Fibroblast of skin of back (primary cell): ENCODE data around the gene IYD.
A peak's percentile ranks its signal among the peaks of the same experiment; 100 is the strongest.

Source experiments
- DNase-seq: peaks from one replicate; pipeline ENCODE4 v3.0.0-alpha.2; 2013

IYD gene

DNA sequence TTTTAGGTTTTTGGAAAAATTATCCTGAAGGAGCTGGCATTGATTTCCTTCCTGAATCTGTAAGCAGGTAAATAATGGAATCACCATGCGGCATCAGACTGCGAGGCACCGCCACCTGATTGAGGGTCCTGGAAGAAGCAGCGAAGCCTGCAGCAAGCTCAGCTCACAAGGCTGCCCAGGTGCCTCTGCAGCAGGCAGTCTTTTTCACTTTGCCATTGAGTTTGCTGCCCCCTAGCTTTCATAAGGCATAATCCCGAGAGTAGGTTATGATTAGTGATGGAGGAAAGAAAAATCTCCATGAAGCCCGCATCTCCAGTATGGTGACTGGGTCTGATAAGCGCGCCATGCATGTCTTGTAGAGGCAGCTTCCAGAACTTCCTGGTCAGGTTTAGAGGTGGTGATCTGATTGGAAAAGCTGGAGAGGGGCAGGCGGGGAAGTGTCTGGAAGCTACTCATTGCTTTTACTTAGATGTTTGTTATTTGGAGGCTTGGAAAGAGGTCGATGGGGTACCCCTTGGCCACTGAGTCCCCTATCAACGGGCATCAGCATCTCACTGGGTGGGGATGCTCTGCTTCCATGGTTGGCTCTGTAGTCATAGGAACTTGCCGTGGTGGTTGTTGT lies 26.7 kb downstream of the IYD start:
- peak; percentile 67 for DNase-seq

DNA sequence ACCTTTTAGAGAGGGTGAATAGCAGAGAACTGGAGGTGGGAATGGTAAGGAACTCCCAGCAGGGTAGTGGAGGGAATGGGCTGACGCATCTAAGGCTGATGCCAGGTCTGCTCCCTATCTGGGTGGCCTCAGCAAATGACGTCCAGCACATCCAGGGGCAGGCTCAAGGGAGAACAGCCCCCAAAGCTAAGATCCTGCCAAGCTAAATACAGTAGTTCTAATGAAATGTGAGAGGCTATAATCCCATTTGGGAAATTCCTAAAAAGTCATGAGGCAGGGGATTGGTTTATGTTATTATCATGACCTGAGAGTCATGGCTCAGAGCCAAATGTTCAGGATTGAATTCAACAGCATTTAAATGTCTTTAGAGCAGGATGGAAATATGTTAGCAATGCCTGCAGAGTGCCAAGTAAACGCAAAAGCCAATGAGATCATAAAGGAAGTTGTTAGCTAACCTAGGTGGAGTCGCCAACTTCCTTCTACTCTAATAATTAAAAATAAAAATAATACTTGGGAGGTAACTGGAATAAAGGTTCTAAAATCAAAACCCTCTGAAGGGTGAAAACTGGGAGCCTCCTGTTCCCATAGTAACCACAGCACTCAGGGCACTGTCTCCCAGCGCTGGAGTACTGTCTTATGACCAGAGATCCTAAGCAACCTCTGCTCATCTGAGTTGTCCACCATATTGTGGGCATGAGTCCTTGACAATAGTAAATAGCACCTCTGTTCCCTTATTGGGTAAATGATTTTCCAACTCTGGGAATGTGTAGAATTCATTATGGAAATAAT lies 34.8 kb downstream of the IYD start:
- peak; percentile 97 for DNase-seq

DNA sequence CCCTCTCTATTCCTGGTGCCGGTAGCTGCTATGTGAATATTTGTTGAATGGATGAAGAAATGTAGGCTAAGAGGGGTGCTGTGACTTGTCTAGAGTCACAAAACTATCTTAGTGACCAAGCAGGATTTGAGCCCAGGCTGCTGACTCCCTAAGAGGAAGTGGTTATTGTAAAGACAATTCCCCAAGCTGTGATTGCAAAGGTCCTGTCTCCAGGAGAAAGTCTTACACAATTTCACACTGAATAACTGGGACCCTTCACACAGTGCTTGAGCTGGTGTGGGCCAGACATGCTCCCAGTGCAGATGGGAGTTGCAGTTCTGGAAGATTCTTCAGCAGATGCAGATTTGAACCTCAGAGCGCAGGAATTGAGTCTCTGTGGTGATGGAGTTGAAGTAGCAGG lies 38.1 kb downstream of the IYD start:
- peak; percentile 22 for DNase-seq

DNA sequence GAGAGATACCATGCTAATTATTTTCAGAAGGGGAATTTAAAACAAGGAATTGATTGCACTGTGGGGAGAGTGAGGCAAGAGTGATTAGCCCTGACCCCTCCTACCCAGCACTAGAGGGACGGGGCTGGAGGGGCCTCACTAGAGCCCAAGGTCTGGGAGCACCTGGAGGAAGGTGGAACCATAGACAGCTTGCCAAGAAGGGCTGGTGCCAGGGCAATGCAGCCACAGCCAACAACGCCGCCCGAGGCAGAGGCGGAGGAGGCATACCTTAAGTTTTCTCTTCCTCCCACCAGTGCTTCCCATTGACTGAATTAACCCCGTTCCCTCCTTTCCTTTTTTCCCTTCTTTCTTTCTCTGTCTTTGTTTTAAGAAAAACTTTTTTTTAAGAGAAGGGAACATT lies 40.0 kb downstream of the IYD start:
- no peak for DNase-seq

DNA sequence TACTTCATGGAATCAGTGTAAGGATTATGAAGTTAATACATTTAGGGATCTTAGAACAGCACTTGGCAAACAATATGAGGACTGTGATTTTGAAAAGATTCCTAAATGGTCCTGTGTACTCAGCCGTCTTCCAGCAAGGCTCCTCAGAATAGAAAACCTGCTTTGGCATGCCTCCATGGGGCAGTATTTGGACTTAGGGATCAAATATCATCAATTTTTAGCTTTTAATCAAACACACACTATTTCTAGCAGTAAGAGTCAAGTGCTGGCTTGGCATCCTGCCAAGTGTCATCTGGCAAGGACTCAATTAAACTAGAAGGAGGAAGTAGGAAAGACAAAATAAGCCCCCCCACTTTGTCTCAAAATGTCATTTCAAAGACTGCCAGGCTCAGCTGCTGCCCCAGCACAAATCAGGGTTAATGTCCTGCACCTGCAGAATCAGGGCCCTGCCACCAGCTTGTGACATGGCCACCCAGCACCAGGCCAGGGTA lies 40.8 kb downstream of the IYD start:
- peak; percentile 27 for DNase-seq

DNA sequence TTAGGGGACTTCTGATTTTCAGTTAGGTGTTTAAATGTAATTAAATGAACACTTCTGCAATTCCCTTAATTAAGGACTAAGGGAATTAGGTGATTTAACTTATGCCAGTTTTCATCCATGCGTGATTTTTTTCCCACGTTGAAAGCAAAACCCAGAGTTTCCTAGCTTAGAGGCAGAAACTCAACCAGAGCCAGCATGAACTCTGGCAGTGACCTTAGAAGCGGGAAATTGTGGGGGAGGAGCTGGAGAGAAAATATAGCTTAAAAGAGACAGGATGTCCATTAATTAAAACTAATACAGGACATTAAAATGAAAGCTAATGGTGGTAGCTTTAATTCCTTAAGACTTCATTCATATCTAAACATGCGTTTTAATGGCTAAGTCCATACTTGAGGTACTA lies 41.6 kb downstream of the IYD start:
- DNase-seq = no peak

DNA sequence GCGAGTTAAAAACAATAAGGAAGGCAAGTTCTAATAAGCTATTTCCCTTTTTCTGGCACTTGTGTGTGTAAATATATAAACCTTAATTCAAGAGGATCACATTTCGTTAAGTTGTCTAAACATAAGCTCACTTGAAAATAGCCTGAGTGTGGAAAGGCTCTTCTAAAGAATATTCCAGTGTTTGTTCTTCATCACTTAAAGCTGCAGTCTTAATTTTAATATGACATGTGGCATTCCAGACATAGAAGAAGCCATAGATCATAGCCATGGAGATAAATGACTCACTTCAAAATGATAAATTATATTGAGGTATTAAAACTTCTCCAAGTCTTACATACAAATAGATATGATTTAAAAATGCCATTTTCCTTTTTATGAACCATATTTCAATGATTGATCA lies 42.1 kb downstream of the IYD start:
- peak; percentile 77 for DNase-seq

DNA sequence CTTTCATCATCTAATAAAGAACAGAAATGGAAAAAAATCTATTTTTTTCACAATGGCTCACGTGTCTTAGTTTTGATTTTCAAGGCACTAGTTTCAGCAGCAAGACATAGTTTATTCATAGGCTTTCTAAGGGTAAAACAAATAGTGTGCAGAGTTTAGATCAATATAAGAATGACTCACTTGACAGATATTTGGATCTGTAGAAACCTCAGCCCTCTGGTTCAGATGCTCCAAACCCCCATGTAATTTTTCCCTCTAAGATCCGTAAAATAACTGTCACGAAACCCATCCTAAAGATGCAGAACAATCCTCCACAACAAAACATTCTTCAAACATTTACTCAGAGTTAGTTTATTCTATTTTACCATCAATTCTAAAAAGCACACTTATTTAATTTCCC lies 43.4 kb downstream of the IYD start:
- peak; percentile 53 for DNase-seq

DNA sequence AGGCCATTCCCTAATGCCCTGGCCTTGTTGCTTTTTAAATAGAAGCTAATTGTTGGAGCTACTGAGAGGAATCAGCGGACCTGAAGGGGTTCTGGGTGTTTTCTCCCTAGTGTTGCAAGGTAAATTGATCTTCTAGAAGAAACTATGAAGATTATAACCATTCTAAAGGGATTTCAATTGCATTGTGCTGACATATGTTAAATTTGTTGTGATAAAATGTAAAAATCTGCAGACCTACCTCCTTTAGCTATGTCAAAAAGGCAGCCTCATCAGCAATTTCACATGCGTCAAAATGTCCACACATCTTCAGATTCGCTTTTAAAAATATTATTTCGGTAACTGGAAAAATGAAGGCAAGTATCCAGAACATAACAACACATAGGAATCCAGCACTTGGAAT lies 44.4 kb downstream of the IYD start:
- DNase-seq = no peak

DNA sequence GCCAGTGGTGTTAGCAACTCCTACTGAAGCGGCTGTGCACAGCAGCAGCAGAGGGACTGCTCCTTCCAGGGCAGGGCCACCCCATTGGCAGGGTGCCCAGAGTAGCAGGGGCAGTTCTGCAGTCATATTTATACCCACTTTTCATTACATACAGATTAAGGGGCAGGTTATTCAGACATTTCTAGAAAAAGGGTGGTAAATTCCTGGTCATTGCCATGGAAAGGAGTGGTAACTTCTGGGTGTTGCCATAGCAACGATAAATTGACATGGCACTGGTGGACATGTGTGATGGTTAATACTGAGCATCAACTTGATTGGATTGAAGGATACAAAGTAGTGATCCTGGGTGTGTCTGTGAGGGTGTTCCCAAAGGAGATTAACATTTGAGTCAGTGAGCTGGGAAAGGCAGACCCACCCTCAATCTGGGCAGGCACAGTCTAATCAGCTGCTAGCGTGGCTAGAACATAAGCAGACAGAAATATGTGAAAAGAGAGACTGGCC lies 45.0 kb downstream of the IYD start:
- DNase-seq = peak; percentile 6

DNA sequence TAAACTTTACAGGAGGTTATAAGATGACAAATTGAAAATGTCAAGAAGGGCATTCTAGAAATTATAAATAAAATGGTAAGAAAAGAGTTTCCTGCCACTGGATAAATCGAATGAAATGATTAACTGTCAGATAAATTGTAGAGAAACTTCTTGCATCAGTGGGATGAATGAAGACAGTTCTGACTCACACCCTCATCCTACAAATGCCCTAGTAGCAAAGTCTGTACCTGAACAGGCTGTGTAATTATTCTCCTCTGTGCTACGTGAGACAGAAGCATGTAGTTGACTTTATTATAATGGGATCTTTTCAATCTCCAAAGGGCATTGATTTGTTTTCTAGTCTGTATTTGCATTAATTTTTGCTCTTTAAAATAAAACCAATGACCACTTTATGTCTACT lies 47.3 kb downstream of the IYD start:
- DNase-seq = no peak

DNA sequence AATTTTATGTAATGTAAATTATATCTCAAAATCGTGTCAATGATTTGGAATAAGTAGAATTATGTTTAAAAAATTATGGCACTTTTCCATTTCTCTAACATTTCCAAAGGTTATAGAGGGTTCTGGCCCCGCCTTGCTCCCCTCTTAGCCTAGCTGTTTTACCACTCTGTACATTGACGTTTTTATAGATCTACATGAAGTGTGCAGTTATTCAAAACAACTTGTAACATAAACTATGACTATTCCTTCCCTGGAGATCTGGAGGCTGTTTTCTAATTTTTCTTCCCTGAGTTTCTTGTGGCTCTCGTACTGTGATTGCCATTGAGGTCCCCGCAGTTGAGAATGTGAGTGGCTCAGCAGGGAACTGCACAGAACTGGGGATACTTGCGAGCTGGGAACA lies 48.4 kb downstream of the IYD start:
- DNase-seq = no peak

DNA sequence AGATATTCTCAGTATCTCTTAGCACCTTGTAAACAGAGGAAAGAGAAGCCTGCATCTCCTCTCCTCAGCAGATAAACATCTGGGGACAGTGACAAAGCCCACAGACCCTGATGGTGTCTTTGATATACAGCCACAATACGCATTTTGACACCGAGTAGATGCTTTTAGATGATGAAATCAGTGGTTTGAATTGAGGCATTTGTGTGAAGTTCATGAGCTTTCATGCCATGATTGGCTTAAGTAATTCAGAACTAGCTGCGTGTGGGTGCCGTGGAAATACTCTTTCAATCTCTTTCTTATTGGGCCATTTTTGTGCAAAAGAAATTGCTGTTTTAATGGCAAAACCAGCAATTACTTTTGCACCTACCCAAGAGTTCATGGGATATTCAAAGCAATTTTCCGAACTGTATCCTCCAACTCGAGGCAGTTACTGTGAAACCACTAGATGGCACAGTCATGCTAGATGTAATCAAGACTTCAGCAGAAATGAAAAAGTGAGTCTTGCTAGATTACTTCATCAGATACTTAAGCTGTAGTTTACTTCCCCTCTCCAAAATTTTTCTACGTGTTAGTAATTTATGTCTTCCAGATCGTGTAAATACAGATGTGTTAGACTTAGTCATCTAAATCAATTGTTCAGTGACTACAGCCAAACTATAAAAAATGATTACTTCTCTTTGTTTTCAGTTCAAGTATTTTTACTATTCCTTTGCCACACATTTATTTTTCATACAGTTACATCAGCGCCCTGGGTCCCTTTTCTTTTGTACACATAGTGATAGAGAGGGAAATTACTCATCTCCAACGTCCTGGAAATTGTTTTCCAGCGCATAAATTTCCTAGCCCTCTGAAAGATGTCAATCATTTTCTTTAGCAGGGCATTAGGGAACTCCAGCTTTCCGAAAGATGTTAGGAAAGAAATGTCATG lies 49.4 kb downstream of the IYD start:
- DNase-seq = peak; percentile 87

DNA sequence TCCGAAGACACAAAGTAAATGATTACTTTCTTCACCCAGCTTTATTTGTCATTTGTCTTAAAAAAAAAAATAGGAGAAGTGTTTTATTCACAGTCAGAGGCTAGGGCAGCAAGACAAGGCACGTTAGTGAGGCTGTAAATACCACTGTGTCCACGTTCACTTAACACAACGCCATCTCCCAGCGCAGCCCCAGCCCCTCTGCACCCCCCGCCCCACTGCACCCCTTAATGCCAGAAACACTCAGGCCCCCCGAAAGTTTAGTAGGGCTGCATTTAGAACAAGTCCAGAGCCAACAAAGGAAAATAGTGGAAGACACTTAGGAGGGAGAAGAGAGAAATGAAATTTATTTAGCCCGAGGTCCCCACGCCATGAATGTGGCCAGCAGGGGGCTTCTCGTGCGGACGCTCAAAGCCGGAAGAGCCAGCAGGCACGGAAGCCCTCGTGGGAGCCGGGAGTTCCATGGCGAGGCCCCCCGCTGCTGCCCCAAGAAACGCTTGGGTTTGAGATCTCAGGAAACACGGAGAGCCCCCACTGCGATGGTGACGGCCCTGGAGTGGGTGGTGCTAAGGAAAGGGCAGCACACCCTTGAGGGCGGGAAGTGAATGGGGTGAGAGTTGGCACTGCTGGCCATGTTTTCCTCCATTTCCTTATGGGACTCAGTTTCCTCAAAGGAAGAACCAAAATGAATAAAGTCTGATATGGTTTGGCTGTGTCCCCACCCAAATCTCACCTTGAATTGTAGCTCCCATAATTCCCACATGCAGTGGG lies 50.2 kb downstream of the IYD start:
- DNase-seq = peak; percentile 73

DNA sequence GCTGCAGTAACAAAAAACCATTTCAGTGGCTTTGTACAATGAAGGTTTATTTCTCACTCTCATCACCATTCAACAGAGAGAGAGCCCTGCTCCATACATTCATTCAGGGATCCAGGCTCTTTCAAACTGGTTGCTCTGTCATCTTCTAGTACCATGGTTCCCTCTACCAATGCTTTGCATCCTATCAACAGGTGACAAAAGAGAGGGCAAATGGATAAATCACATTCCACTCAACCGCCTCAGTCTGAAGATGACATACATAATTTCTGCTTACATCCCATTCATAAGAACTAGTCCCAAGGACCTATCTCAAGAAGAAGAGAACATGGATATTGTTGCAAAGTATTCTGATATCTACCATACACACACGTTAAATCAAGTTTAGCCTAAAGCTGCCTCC lies 51.6 kb downstream of the IYD start:
- no peak for DNase-seq

DNA sequence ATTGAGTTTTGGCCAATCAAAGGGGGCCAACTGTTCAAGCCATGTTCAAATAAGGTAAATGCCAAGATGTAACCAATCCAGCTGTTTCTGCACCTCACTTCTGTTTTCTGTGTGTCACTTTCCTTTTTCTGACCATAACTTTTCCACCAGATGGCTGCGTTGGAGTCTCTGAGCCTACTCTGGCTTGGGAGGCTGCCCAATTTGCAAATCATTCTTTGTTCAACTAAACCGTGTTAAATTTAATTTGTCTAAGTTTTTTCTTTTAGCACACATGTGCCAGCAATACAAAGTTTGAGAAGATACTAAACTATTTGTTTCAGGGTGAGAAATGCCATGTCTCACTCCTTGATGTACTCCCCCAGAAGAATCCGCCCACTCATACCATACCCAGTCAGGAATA lies 52.1 kb downstream of the IYD start:
- DNase-seq = no peak

DNA sequence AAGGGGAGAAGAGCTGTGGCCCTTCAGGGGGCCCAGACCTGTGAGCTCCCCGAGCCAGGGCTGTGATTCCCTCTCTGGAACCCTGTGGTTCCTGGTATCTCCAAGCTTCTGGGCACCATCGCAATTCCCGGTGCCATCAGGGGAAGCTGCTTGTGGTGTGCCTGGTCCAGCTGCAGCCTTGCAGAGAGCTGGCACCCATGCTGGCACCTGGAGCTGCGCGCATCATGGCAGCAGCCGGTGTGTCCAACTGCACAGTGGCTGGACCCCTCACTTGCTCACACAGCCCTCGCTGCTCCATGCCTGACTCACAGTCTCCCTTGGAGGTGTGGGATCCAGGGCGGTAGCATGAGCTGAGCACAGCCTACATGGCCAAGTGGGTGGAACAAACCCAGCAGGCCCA lies 56.7 kb downstream of the IYD start:
- DNase-seq = no peak

DNA sequence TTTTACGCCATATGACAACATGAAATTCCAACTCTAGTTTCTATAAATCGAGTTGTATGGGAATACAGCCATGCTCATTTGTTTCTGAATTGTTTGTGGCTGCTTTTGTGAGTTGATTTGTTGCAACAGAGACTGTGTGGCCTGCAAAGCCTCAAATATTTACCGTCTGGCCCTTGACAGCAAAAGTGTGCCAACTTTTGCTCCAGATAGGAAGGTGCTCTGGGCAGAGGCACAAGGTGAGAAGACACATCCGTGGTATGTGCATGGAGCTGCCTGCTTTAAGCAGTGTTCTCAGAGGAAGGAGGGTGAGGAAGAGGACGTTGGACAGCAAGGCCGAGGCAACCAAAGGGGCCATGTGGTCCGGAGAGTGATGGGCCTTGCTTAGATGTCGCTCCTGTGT lies 57.4 kb downstream of the IYD start:
- DNase-seq = no peak

DNA sequence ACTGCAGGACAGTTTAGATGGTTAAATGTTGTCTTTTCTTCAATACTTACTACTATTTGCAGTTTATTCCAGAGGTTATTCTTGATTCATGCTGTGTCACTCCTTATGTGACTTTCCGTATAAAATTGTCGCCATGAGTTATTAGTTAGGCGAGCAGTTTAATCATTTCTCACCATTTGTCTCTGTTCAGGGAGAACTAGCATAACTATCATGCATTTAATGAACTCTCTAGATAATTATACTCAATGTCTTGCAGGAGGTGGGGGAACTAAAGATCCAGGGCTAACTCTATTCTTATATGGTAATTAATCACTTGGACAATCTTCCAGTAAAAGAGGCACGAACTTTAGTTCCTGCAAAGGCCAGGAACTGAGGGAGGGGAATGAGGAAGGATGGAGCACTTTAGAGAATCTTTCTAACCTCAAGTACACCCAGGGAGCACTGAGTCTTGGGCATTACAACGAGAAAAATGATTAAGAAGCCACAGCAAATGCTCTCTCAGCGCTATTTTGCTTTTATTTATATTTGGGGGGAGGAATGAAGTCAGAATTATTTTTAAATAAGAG lies 58.3 kb downstream of the IYD start:
- no peak for DNase-seq

DNA sequence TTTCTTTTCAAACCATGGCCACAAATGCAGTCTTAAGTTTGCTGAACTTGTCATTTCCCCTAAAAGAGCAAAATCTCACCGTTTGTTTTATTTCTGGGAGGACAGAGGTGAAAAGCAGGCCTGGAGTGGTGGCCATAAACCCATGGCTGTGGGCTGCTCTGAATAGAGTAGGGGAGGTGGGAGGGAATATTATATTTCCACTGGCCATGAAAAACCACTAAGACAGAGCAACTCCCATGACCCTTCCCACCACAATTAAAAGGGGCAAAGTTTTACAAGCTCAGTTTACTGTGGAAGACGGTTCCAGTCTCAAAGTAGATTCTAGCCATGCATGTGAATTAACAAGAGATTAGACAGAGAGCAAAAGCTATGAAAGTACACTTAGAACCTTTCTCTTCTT lies 59.0 kb downstream of the IYD start:
- DNase-seq = no peak

DNA sequence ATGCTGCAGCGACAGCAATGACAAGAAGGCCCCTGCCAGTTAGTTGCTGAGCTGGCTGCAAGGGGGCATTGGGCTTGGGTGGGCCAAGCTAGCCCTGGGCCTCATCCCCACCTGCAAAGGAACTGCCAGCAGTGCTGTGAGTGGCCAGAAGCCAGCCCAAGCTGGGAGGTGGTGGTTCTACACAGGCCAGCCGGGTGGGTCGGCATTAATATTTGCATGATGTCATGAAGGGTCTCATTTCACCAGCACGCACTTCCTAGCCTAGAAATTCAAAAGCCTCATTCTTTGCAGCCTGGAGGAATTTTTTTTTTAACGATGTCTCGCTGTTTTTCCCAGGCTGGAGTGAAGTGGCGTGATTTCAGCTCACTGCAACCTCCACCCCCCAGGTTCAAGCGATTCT lies 62.0 kb downstream of the IYD start:
- no peak for DNase-seq

DNA sequence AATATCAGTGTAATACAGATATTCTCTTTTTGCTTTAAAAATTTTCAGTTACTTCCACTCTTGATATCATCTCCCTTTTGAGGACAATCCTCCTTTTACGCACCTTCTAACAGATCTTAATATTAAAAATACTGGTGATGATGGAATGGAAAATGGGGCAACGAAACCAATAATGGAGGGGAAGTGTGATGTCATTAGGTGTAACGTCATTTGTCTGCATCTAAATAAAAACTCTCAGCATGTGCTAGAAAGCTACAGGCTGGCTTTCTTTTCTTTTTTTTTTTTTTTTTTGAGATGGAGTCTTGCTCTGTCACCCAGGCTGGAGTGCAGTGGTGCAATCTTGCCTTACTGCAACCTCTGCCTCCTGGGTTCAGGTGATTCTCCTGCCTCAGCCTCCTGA lies 66.5 kb downstream of the IYD start:
- DNase-seq = no peak
